GM19023 (cell line): ENCODE measurements around the gene ART4.

ENCODE experiments used
- ATAC-seq: cut with Tn5 transposase; IDR thresholded peaks from one replicate; pipeline ENCODE4 v1.9.1; 2021; ENCODE audit warnings: mild to moderate bottlenecking, moderate library complexity; ENCODE audit not compliant: unreplicated experiment

The ART4 gene

DNA sequence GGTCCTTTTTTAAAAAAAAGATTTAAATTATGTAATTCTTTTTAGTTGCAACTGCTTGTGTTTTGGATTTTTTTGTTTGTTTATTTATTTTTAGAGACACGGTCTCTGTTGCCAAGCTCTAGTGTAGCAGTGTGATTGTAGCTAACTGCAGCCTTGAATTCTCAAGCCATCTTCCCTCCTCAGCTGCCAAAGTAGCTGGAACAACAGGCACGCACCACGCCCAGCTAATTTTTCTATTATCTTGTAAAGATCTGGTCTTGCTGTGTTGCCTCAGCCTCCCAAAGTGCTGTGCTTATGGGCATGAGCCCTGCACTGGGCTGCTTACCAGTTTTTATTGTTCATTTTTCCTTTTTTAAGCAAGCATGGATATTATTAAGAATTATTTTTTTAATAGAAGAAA is 10.6 kb upstream of the ART4 start:
- ATAC-seq = no peak

GRCh38 chr12:14852880-14853279 is 9.6 kb upstream of the ART4 start:
- no peak for ATAC-seq

GRCh38 chr12:14850929-14851663 is 7.8 kb upstream of the ART4 start:
- ATAC-seq = peak; percentile 83

- no peak for ATAC-seq
These were observed 6.3 kb upstream of the ART4 start for GRCh38 chr12:14849661-14850060.

- ATAC-seq = no peak
These were observed 3.7 kb upstream of the ART4 start for GRCh38 chr12:14846876-14847580.

DNA sequence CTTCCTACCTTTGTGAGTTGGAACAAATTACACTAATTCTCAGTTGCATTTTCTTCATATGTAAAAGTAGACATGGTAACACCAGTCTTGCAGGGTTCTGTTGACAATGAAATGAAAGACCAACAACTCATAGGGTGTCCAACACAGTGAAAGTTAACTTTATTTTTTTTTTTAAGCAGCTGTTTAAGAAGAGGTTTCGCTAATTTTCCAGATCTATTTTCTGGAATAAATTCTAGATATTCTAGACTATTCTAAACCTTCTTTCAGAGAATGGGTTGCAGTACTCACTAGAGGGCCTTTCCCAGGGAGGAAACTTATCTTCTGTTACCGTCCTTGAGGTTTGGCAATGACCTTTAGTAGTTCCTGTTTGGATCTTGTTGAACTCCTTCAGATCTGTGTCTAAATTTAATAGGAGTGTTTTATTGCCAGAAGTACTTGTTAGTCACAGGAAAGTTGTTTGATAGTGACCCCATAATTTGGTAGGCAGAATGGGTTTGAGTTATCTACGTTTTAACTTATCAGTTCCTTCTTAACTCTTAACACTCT is 2.8 kb upstream of the ART4 start:
- ATAC-seq = no peak

DNA sequence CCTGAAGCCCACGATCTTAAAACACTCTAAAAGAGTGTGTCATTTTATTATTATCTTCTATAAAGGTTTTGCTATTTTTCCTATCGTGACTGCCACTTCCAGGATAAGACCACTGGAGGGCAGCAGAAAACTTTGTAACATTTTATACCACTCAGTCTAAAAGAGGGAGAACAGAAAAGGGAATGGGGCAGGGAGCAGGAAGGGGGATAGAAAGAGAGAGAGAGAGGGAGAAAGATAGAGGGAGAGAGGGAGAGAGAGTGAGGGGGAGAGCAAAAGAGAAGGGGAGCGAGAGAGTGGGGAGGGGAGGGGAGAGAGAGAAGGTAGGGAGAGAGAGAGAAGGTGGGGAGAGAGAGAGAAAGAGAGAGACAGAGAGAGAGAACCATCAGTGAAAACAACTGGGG is 2.0 kb upstream of the ART4 start:
- no peak for ATAC-seq

DNA sequence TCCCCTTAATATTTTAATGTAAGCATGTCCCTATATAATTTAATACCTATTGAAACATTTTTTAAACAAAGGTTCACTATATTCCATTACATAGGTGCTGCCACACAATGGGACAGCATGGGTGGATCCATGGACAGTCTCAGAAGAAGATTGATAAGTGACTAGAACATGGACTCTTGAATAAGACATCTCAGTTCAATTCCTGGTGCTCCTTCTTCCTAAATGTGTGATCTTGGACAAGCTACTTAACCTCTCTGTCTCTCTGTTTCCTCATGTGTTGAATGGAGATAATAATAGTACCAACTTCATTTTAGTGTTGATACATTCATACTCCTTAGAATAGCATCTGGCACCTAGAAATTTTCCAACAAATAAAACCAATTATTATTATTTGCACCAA is 1.1 kb upstream of the ART4 start:
- no peak for ATAC-seq

- no peak for ATAC-seq
These were observed 1.0 kb downstream of the ART4 start for GRCh38 chr12:14842315-14842714.

GRCh38 chr12:14841761-14842160 is 1.6 kb downstream of the ART4 start:
- ATAC-seq = no peak

DNA sequence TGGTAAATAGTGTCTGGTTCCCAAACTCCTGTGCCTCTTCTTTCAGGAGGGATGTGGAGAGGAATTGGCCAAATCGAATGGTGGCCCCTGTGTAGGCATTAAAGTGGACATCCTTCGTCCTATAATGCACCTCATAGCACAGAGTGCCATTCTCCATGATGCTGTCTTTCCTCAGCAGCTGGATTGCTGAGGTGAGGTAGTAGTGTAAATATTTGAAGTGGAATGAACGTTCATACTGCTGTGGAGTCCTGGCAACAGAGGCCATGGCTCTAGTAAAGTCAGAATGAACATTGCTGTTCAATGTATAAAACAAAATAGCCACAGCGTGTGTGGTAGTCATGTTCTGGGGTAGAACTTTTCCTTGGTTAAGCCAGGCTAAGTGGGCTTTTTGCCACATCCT is 2.7 kb downstream of the ART4 start:
- no peak for ATAC-seq

DNA sequence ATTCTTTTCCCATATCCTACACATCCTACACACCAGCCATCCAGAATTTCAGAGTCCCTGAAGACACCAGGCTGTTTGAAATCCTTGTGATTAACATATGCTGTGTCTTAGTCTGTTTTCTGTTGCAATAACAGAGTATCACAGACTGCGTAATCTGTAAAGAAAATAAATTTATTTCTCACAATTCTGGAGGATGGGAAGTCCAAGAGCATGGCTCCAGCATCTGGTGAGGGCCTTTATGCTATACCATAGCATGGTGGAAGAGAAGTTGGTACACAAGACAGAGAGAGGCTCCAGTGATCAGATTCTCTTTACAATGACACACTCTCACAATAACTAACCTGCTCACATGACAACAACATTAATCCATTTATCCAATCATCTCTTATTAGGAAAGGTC is 4.1 kb downstream of the ART4 start:
- no peak for ATAC-seq

DNA sequence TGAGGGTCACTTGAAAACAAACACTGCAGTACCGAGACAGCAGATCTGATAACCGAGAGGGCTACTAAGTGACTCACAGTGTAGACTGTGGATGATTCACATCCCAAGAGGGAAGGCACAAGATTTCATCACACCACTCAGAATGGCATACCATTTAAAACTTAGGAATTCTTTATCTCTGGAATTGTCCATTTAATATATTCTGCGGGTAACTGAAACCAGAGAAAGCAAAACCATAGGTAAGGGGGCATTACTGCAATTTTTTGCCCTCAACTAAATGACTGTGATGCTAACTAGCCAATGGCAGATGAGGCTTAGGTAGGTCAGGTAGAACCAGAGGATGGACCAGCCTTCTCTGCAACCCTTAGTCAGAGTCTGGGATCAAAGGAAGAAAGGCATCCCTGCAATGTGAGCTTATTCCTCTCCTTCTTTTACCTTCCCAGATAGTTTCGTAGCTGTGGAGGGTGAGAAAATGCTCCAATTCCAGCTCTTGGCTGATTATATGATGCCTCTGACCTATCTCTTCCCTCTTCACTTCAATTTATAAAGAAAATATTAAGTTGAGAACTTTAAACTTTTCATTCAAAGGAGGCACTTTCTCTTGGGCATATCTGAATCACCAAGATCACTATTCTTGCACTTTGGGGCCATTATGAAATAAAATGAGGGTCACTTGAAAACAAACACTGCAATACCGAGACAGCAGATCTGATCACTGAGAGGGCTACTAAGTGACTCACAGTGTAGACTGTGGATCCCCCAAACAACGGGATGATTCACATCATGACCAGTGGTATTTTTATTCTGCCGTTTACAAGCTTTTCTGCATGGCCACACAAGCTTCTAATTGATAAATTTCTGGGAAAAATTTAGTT is 6.8 kb downstream of the ART4 start:
- no peak for ATAC-seq

- no peak for ATAC-seq
These were observed 8.8 kb downstream of the ART4 start for GRCh38 chr12:14834509-14834908.

DNA sequence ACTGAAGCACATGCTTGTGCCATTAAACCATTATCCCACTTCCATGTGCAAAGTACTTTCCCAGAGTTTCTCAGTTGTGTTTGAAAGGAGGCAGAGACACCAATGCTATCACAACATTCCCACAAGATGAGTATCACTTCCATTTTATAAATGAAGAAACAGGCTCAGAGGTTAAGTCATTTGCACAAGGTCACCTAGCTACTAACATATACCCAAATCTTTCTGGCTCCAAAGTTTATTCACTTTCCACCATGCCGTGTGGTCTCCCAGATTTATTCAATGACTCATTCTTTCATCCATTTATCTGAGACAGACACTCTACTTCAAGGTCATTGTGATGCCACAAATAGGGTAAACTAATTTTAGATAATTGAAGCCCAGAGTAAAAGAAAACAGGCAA is 9.4 kb downstream of the ART4 start:
- ATAC-seq = no peak

GRCh38 chr12:14833336-14833735 is 10.0 kb downstream of the ART4 start:
- no peak for ATAC-seq

DNA sequence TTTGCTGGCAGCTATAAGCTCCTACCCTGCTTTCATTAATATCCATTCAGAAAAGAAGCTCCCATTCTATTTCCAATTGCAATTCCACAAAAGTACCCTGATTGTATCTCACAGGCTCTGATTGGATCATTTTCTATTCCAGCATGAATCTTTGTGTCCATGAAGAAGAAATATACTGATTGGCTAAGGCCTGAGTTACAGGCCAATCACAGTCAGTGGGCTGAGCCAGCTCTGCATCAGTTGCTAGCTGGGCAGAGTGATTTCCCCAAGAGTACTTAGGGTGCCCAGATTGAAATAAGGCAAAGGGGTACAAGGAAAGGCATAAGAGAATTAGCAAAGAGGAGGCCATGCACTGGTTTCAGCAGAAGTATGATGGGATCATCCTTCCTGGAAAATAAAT is 14.4 kb downstream of the ART4 start:
- ATAC-seq = peak; percentile 79

GRCh38 chr12:14827043-14827442 is 16.3 kb downstream of the ART4 start:
- ATAC-seq = no peak

- no peak for ATAC-seq
These were observed 16.8 kb downstream of the ART4 start for GRCh38 chr12:14826491-14826890.

DNA sequence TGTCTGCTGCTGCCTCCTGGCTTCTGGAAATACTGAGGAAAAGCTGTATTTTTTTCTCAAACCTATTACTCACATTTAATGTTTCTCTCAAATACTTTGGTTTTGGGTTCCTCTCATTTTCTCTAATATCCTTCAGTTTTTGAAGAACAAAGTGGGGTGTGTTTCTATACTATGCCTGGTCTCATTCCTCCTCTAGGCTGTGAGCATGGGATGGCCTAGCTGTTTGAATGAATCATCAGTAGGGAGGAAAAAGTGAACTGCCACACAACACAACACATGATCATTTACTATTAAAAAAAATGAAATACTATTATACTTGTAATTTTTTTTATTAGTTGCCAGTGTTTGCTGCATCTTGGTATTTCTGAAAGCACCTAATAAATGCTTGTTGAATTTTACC is 18.1 kb downstream of the ART4 start:
- ATAC-seq = no peak

DNA sequence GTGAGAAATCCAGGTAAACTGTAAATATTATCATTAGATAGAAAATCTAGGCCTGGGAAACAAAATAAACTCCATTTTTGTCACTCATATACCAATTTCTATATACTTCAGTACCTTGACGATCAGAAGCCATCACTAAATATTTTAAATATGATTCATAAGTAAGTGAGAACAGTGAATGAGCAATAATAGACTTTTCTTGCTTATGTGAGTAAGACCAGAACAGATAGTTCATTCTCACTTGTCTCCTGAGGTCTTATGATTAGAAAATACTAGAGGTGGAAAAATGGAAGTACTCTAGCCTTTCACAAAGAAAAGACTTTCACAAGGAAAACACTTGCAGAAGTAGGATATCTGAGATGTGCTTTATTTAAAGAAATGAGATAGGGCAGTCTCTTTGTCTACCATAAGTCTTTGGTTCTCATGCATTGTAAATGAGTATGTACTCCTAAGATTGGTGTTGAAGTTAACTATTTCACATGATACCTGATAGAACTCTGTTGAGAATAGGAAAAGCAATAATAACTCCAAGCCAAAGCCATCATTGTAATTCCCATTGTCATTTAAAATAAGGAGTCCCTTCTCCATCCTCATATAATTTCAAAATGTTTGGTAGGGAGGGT is 19.2 kb downstream of the ART4 start:
- no peak for ATAC-seq
